RWPE2 (cell line): ENCODE data around the gene PCSK1.

Source experiments
- ATAC-seq: fragments of 200-7000 bp; cut with Tn5 transposase; 3 replicates; pipeline ENCODE4 v1.9.1; 2021; ENCODE audit warnings: low read depth
- DNase-seq: peaks from one replicate; pipeline ENCODE4 v3.0.0-alpha.2; 2020; ENCODE audit warnings: low spot score
- H3K27ac ChIP-seq: fragments of 450-650 bp; 2 replicates; pipeline ENCODE4 v1.5.1; 2017; ENCODE audit warnings: mild to moderate bottlenecking; ENCODE audit not compliant: poor library complexity, severe bottlenecking
- H3K27me3 ChIP-seq: fragments of 250-450 bp; sonication (Bioruptor Pico); 2 replicates; pipeline ENCODE4 v1.5.1; 2021; ENCODE audit warnings: mild to moderate bottlenecking, moderate library complexity; ENCODE audit not compliant: insufficient read depth, poor library complexity, severe bottlenecking
- H3K36me3 ChIP-seq: fragments of 250-450 bp; sonication (Bioruptor Pico); 2 replicates; pipeline ENCODE4 v1.5.1; 2020; ENCODE audit warnings: low read depth, mild to moderate bottlenecking, moderate library complexity
- H3K4me1 ChIP-seq: fragments of 250-450 bp; sonication (Bioruptor Pico); 2 replicates; pipeline ENCODE4 v1.5.1; 2021; ENCODE audit warnings: mild to moderate bottlenecking, moderate library complexity; ENCODE audit not compliant: insufficient read depth, poor library complexity, severe bottlenecking
- H3K4me3 ChIP-seq: fragments of 250-450 bp; sonication (Bioruptor Pico); 2 replicates; pipeline ENCODE4 v1.5.1; 2021; ENCODE audit warnings: mild to moderate bottlenecking, moderate library complexity; ENCODE audit not compliant: severe bottlenecking
- H3K9me3 ChIP-seq: fragments of 250-450 bp; sonication (Bioruptor Pico); 2 replicates; pipeline ENCODE4 v1.5.1; 2021; ENCODE audit warnings: mild to moderate bottlenecking, moderate library complexity; ENCODE audit not compliant: severe bottlenecking
- TF ChIP-seq, protein P1 (sequence below): fragments of 450-650 bp; IDR thresholded peaks from one replicate; pipeline ENCODE4 v1.5.1; 2017; ENCODE audit warnings: mild to moderate bottlenecking, moderate library complexity; ENCODE audit not compliant: poor library complexity, severe bottlenecking

The PCSK1 gene

DNA sequence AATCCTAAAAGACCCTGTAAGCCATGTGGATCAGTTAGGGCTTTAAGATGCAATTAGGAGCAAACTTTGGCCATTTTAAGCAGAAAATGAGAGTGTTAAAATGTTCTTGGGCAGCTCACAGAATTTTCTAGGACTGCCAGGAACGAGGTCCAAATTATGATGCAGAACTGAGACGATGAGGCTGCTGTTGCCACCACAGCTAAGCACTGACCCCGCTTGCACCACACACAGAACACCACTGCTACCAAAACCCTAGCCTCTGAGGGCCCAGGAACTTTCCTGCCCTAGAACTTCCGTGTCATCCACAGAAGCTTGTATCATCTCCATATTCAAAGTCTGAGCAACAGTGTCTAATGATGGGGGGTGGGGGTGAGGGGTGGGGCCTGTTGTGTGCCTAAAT is 41.0 kb upstream of the PCSK1 start:
- no peak overlapping the region for H3K27ac ChIP-seq
- no peak for DNase-seq
- no peaks in the 10 kb centered on the region for H3K36me3 ChIP-seq
- no peaks in the 10 kb centered on the region for H3K4me1 ChIP-seq
- H3K9me3 ChIP-seq = no peaks in the 10 kb centered on the region
- ATAC-seq = no peak
- TF ChIP-seq, protein P1, sequence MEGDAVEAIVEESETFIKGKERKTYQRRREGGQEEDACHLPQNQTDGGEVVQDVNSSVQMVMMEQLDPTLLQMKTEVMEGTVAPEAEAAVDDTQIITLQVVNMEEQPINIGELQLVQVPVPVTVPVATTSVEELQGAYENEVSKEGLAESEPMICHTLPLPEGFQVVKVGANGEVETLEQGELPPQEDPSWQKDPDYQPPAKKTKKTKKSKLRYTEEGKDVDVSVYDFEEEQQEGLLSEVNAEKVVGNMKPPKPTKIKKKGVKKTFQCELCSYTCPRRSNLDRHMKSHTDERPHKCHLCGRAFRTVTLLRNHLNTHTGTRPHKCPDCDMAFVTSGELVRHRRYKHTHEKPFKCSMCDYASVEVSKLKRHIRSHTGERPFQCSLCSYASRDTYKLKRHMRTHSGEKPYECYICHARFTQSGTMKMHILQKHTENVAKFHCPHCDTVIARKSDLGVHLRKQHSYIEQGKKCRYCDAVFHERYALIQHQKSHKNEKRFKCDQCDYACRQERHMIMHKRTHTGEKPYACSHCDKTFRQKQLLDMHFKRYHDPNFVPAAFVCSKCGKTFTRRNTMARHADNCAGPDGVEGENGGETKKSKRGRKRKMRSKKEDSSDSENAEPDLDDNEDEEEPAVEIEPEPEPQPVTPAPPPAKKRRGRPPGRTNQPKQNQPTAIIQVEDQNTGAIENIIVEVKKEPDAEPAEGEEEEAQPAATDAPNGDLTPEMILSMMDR = no peak
- H3K4me3 ChIP-seq = no peak overlapping the region
- no peaks in the 10 kb centered on the region for H3K27me3 ChIP-seq

DNA sequence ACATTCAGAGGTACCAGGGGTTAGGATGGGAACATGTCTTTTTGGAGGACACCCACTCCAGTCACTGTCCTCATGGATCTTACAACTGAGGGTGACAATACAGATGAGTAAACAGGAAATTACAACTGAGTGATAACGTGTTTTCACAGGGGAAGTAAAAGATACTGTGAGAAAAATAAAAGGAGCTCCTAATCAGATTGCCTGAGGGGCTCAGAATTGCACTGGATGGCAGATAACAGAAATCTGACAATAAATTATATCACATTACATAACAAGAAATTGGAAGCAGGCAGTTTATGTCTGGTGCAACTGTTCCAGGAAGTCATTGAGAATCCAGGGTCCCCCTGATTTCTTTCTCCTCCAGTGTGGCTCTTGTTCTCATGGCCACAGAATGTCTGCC is 40.1 kb upstream of the PCSK1 start:
- Histone ChIP-seq H3K4me3 (no peak overlapping the region), H3K4me1 (no peaks in the 10 kb centered on the region), H3K9me3 (no peaks in the 10 kb centered on the region), H3K27ac (no peak overlapping the region), H3K36me3 (no peaks in the 10 kb centered on the region), H3K27me3 (no peaks in the 10 kb centered on the region)
- DNase-seq (no peak), ATAC-seq (no peak)
- TF ChIP-seq, protein P1 = no peak

DNA sequence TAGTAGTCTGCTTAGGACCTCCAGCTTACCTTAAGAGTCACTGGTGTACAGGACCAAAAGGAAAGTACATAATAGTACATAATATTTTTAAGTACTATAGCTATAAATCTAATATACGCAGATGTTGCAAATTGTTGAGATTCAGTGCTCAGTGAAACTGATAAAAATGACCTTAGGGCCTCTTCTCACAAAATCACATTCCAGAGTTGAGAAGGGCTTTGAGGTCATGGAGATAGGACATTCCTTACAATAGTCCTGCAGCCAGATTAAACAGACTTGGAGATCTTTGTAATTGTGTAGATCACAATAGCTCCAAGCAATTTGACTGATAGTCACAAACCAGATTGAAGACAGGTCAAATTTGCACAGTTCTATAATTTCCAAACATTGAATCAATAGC is 37.7 kb upstream of the PCSK1 start:
- H3K4me1 ChIP-seq = no peaks in the 10 kb centered on the region
- no peaks in the 10 kb centered on the region for H3K36me3 ChIP-seq
- DNase-seq (no peak), ATAC-seq (no peak)
- no peaks in the 10 kb centered on the region for H3K9me3 ChIP-seq
- TF ChIP-seq, protein P1 = no peak
- H3K4me3 ChIP-seq = no peak overlapping the region
- H3K27me3 ChIP-seq = no peaks in the 10 kb centered on the region
- H3K27ac ChIP-seq = no peak overlapping the region

DNA sequence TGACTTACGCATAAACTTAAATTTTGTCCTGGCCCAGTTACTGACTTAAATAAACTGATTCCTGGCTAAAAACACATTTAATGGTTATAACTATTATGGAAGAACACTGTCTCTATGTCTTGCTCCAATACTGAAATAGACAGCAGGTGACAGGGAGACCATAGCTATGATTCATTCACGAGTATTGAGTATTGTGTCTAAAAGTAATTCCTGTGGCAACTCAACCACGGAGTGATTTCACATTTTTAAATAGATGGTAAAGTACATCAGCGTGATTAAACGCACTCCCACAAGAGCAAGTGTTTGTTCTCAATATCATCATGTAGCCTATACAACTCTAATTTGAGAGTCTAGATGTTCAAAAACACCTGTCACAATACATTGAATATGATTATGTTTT is 35.9 kb upstream of the PCSK1 start:
- TF ChIP-seq, protein P1 = no peak
- H3K9me3 ChIP-seq = no peaks in the 10 kb centered on the region
- ATAC-seq (no peak), DNase-seq (no peak)
- no peak overlapping the region for H3K27ac ChIP-seq
- H3K27me3 ChIP-seq = no peaks in the 10 kb centered on the region
- no peak overlapping the region for H3K4me3 ChIP-seq
- no peaks in the 10 kb centered on the region for H3K4me1 ChIP-seq
- no peaks in the 10 kb centered on the region for H3K36me3 ChIP-seq

DNA sequence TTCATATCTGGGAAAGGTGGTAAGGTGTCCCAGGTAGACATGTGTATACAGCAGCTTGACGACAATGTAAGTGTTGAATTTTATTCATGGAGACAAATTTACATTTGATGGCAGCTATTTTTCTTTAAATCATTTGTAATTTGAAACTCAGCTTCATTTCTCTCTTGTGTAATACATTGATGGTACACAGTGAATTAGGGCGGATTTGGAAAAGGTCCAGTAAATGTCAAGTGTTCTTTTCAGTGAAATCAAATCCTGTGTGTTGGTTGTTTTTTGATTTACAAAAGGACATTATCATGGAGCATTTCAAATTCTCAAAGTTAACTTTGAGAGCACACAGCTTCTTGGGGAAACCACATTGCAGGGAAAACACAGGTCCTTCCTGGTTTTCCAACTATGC is 30.0 kb upstream of the PCSK1 start:
- no peak overlapping the region for H3K27ac ChIP-seq
- TF ChIP-seq, protein P1 = no peak
- DNase-seq = no peak

More for the DNA sequence above, 30.0 kb upstream of the PCSK1 start:
- no peak for ATAC-seq
- Histone ChIP-seq H3K9me3 (no peaks in the 10 kb centered on the region), H3K4me1 (no peaks in the 10 kb centered on the region), H3K4me3 (no peak overlapping the region), H3K27me3 (no peaks in the 10 kb centered on the region), H3K36me3 (no peaks in the 10 kb centered on the region)
